ENCODE data around the gene P3H2. TPM values are rescaled to one million over a fixed set of nuclear protein-coding genes. Genes with fewer than 3 reads are reported as not detected.

P3H2 gene
- total RNA-seq, 1 donor from 2014 or later, result 61.9 TPM

GRCh38 chr3:189974359-189974758 is 146.3 kb downstream of the P3H2 start:
- no peak for ATAC-seq
- H3K4me1 ChIP-seq, result no peaks in the 10 kb centered on the region
- intact Hi-C loops (cut with DNase I), result no loop called here
- no peak for DNase-seq
- TF ChIP-seq, protein P1, sequence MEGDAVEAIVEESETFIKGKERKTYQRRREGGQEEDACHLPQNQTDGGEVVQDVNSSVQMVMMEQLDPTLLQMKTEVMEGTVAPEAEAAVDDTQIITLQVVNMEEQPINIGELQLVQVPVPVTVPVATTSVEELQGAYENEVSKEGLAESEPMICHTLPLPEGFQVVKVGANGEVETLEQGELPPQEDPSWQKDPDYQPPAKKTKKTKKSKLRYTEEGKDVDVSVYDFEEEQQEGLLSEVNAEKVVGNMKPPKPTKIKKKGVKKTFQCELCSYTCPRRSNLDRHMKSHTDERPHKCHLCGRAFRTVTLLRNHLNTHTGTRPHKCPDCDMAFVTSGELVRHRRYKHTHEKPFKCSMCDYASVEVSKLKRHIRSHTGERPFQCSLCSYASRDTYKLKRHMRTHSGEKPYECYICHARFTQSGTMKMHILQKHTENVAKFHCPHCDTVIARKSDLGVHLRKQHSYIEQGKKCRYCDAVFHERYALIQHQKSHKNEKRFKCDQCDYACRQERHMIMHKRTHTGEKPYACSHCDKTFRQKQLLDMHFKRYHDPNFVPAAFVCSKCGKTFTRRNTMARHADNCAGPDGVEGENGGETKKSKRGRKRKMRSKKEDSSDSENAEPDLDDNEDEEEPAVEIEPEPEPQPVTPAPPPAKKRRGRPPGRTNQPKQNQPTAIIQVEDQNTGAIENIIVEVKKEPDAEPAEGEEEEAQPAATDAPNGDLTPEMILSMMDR (IDR thresholded peaks at IDR 0.05), result no peak
- H3K4me3 ChIP-seq, result no peak overlapping the region
- no peak overlapping the region for H3K27ac ChIP-seq
- no peaks in the 10 kb centered on the region for H3K27me3 ChIP-seq (ENCODE audit: low read depth)
- peaks cover 6% of the 10 kb centered on the region for H3K36me3 ChIP-seq
- no peaks in the 10 kb centered on the region for H3K9me3 ChIP-seq

DNA sequence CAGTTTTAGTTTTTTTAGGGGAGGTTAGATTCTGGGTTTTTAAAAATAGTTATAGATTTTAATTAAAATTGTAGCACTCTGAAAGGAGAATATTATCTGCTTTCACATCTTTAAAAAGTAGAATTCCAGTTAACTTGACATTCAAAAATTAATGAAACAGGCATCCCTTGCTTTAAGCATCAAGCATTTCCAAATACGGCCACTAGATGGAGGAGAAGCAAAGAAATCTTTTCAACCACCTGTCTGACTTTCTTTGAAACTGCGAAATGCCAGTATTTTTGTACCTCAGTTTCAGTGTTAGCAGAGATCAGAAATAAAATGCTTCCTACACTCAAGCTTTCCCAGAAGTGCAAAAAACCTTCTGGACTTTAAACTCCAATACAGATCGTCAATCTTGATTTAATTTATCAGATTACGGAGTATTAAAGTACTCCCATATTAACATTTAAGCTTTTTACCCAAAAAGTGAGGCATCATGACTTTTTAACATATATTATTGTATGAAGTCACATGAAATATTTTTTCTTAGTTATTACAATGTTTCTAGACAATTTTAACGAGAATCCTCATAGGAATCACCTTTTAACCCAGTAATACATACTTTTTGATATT is 153.3 kb downstream of the P3H2 start:
- DNase-seq (no peak), ATAC-seq (peak in 1 of 2 donors; percentile 41)
- intact Hi-C loops (cut with DNase I), result loop anchor here (10.0 kb wide), 2 partner anchors 247 to 357 kb away; partner anchors contain the start of gene CLDN1
- H3K27ac ChIP-seq, result no peak overlapping the region
- no peaks in the 10 kb centered on the region for H3K4me1 ChIP-seq
- TF ChIP-seq, protein P1 (IDR thresholded peaks at IDR 0.05), result peak; percentile 75
- H3K9me3 ChIP-seq, result no peaks in the 10 kb centered on the region
- H3K27me3 ChIP-seq (ENCODE audit: low read depth), result no peaks in the 10 kb centered on the region
- H3K4me3 ChIP-seq, result no peak overlapping the region
- peaks cover 3% of the 10 kb centered on the region for H3K36me3 ChIP-seq

- no peak for DNase-seq
- TF ChIP-seq, protein P1 (IDR thresholded peaks at IDR 0.05), result no peak
- no peaks in the 10 kb centered on the region for H3K36me3 ChIP-seq
- no peaks in the 10 kb centered on the region for H3K27me3 ChIP-seq (ENCODE audit: low read depth)
- no peak for ATAC-seq
- intact Hi-C loops (cut with DNase I), result loop anchor here (10.0 kb wide), 2 partner anchors 248 to 358 kb away; partner anchors contain the start of gene CLDN1
- H3K4me1 ChIP-seq, result no peaks in the 10 kb centered on the region
- no peak overlapping the region for H3K27ac ChIP-seq
- no peaks in the 10 kb centered on the region for H3K9me3 ChIP-seq
- no peak overlapping the region for H3K4me3 ChIP-seq
Measured at GRCh38 chr3:189966843-189967242, 153.9 kb downstream of the P3H2 start.

DNA sequence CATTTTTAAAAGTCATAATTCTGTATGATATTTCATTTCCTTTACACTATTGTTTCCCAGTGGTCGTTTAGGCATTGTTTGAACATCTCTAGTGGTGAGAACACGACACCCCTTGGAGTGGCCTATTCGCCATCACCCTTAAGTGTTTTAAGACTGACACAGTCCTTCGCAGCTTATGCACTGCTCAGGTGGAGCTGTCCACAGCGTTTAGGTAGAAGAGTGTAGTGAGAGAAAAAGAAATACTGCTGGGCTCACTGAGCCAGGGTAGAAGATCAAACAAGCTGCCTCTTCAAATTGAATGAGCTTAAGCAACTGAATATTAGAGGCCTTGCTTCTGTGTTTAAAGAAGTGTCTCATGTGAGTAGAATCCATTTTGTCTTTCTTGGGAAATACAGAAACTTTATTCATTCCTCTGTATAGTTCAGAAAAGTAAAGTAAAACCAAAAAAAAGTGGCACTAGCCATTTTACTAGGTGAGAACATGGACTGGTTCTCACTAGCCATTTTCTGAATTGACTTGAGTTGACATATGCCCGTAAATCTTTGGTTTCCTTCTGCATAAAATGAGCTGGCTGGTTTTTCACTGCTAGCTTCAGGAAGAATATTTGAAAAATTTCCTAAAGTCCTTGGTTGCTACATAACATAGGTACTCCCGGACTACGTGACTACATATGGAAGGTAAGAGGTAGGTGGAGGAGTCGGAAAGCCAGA is 155.9 kb downstream of the P3H2 start:
- Histone ChIP-seq H3K4me3 (no peak overlapping the region), H3K36me3 (no peaks in the 10 kb centered on the region), H3K4me1 (no peaks in the 10 kb centered on the region), H3K9me3 (no peaks in the 10 kb centered on the region), H3K27ac (no peak overlapping the region), H3K27me3 (ENCODE audit: low read depth) (no peaks in the 10 kb centered on the region)
- DNase-seq (no peak), ATAC-seq (no peak)
- intact Hi-C loops (cut with DNase I), result loop anchor here (10.0 kb wide), 2 partner anchors 250 to 360 kb away; partner anchors contain the start of gene CLDN1
- TF ChIP-seq, protein P1 (IDR thresholded peaks at IDR 0.05), result no peak

GRCh38 chr3:189962466-189962865 is 158.2 kb downstream of the P3H2 start:
- intact Hi-C loops (cut with DNase I), result loop anchor here (10.0 kb wide), 2 partner anchors 252 to 362 kb away; partner anchors contain the start of gene CLDN1
- DNase-seq, result no peak
- TF ChIP-seq, protein P1 (IDR thresholded peaks at IDR 0.05), result no peak
- Histone ChIP-seq H3K27me3 (ENCODE audit: low read depth) (no peaks in the 10 kb centered on the region), H3K9me3 (no peaks in the 10 kb centered on the region), H3K27ac (no peak overlapping the region), H3K4me1 (no peaks in the 10 kb centered on the region), H3K36me3 (no peaks in the 10 kb centered on the region), H3K4me3 (no peak overlapping the region)
- ATAC-seq, result no peak

Measured in lower lobe of right lung (tissue), 2 donors.